Urinary bladder (tissue), 4 donors: ENCODE data around the gene APPL2. TPM values are rescaled to one million over a fixed set of nuclear protein-coding genes. Genes with fewer than 3 reads are reported as not detected.
"Not testable (repeated sequence)": the region's sequence is repeated elsewhere in the genome, so short reads cannot be mapped to it uniquely, and the experiment has no call there.

Experiments
- DNase-seq: peaks from one replicate; pipeline ENCODE4 v3.0.0-alpha.2; 2015; ENCODE audit errors: extremely low spot score
- H3K27ac ChIP-seq: one replicate; pipeline ENCODE4 v1.5.1; 2013; ENCODE audit warnings: low read depth, mild to moderate bottlenecking, moderate library complexity
- H3K36me3 ChIP-seq: one replicate; pipeline ENCODE4 v1.6.1; 2013; ENCODE audit warnings: mild to moderate bottlenecking, moderate library complexity; ENCODE audit not compliant: insufficient read depth
- H3K4me1 ChIP-seq: one replicate; pipeline ENCODE4 v1.6.1; 2013; ENCODE audit warnings: mild to moderate bottlenecking, moderate library complexity; ENCODE audit not compliant: insufficient read depth
- H3K4me3 ChIP-seq: one replicate; pipeline ENCODE4 v1.5.1; 2013; ENCODE audit warnings: low read depth, low read length
- WGBS: extraction: QIAGEN DNeasy Blood & Tissue Kit; methylation state at CpG from one replicate; pipeline ENCODE4 v1.1.7; 2013; 5-methylcytosine and 5-hydroxymethylcytosine counted together
- polyA plus RNA-seq: library from polyadenylated mRNA; stranded (reverse); fragments of 200-250 nt; gene quantifications from one replicate; pipeline ENCODE4 v1.2.3, GENCODE V29; 2013
- total RNA-seq: library from RNA; depleted of rRNA; stranded (reverse); fragments of >200 nt; gene quantifications from one replicate; pipeline ENCODE4 v1.2.3, GENCODE V29; 2014
- donor health status: healthy with polysubstance abuse.
- donor health status: healthy.

Gene APPL2
- total and polyA plus RNA-seq, 2 donors, result 14.6 to 51.0 TPM

DNA sequence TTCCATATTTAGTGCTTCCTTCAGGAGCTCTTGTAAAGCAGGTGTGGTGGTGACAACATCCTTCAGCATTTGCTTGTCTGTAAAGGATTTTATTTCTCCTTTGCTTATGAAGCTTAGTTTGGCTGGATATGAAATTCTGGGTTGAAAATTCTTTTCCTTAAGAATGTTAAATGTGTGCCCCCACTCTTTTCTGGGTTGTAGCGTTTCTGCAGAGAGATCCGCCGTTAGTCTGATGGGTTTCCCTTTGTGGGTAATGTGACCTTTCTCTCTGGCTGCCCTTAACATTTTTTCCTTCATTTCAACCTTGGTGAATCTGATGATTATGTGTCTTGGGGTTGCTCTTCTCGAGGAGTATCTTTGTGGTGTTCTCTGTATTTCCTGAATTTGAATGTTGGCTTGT, 52.6 kb downstream of the APPL2 start:
- DNase-seq, H3K4me1 ChIP-seq, H3K36me3 ChIP-seq, H3K27ac ChIP-seq, H3K4me3 ChIP-seq: not testable (repeated sequence)
- WGBS, result 85% methylated on average over 4 of the region's 4 CpGs

DNA sequence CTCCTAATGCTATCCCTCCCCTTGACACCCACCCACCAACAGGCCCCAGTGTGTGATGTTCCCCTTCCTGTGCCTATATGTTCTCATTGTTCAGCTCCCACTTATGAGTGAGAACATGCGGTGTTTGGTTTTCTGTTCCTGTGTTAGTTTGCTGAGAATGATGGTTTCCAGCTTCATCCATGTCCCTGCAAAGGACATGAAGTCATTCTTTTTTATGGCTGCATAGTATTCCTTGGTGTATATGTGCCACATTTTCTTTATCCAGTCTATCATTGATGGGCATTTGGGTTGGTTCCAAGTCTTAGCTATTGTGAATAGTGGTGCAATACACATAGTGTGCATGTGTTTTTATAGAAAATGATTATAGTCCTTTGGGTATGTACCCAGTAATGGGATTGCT, 56.9 kb downstream of the APPL2 start:
- not testable (repeated sequence) for H3K4me3 ChIP-seq, H3K27ac ChIP-seq, H3K4me1 ChIP-seq, DNase-seq
- H3K36me3 ChIP-seq, result peaks cover 10% of the 10 kb centered on the region
- WGBS, result 100% methylated on average over 1 of the region's 1 CpG

GRCh38 chr12:105177208-105177607, 58.8 kb downstream of the APPL2 start:
- H3K27ac ChIP-seq, result no peak overlapping the region
- H3K4me3 ChIP-seq, result no peak overlapping the region
- H3K36me3 ChIP-seq, result peaks cover 10% of the 10 kb centered on the region
- 91% methylated on average over 4 of the region's 4 CpGs for whole genome bisulfite sequencing
- no peaks in the 10 kb centered on the region for H3K4me1 ChIP-seq
- no peak for DNase-seq

GRCh38 chr12:105175397-105175990, 60.5 kb downstream of the APPL2 start:
- Histone ChIP-seq H3K36me3 (peaks cover 10% of the 10 kb centered on the region), H3K27ac (no peak overlapping the region), H3K4me1 (no peaks in the 10 kb centered on the region), H3K4me3 (no peak overlapping the region)
- DNase-seq, result no peak
- 55% methylated on average over 2 of the region's 2 CpGs for WGBS

DNA sequence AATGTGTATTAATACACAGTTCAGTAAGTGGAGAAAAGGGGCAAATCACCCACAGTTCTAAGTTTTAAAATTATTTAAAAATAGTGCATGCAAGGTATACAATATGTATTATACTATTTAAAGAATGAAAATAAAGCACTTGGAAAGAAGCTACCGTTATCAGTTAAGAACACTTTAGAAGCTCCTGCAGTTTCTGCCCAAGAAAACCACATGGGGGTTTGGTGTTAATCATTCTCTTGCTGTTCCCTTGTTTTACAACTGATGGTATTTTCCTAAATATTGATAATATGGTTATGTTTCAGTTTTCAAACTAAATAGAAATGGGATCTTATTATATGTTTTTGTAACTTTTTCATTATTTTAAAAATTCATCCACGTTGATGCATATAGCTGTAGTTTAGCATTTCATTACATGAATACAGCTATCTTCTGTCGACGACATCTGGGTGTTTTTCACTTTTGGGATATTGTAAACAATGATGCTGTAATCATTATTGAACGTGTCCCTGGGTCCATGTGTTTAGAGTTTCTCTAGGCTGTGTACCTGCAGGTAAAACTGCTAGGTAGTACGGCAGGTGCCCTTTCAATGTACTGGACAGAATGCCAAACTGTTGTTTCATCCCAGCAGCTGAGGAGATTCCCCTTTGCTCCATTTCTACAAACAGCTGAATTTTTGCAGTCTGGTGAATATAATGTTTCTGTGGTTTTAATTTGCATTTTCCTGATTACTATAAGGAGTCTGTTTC, 64.1 kb downstream of the APPL2 start:
- 70% methylated on average over 6 of the region's 6 CpGs for WGBS
- Histone ChIP-seq H3K4me3 (no peak overlapping the region), H3K36me3 (peaks cover 10% of the 10 kb centered on the region), H3K4me1 (no peaks in the 10 kb centered on the region), H3K27ac (no peak overlapping the region)
- DNase-seq, result no peak

GRCh38 chr12:105170139-105170538, 65.8 kb downstream of the APPL2 start:
- no peak overlapping the region for H3K4me3 ChIP-seq
- no peak for DNase-seq
- WGBS, result 79% methylated on average over 3 of the region's 3 CpGs
- peaks cover 3% of the 10 kb centered on the region for H3K36me3 ChIP-seq
- H3K27ac ChIP-seq, result no peak overlapping the region
- H3K4me1 ChIP-seq, result no peaks in the 10 kb centered on the region

DNA sequence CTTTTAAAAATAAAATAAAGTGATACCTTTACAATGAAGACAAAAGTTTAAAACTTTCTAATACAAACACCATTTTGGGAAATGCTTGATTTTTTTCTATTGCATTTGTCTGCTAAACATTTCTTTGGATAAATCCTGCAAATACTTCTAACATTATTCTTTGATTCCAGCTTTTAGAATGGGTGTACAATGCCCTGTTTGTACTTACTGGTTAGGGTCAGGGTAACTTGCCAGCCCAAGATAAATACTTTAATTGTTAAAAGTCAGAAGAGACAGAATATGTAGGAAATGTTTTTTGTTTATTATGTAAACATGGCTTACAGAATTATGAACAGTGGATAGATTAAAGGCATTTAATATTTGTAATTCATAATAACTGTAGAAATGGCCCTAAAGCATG, 68.0 kb downstream of the APPL2 start:
- Histone ChIP-seq H3K36me3 (peaks cover 2% of the 10 kb centered on the region), H3K4me1 (no peaks in the 10 kb centered on the region), H3K4me3 (no peak overlapping the region), H3K27ac (no peak overlapping the region)
- no peak for DNase-seq

- peaks cover 2% of the 10 kb centered on the region for H3K36me3 ChIP-seq
Measured at GRCh38 chr12:105167346-105167745, 68.6 kb downstream of the APPL2 start.

GRCh38 chr12:105166736-105167135, 69.2 kb downstream of the APPL2 start:
- no peak overlapping the region for H3K27ac ChIP-seq
- 74% methylated on average over 1 of the region's 1 CpG for WGBS
- no peaks in the 10 kb centered on the region for H3K4me1 ChIP-seq
- H3K4me3 ChIP-seq, result no peak overlapping the region
- peaks cover 2% of the 10 kb centered on the region for H3K36me3 ChIP-seq
- DNase-seq, result no peak

More at GRCh38 chr12:105167346-105167745, 68.6 kb downstream of the APPL2 start:
- Histone ChIP-seq H3K4me1 (no peaks in the 10 kb centered on the region), H3K27ac (no peak overlapping the region), H3K4me3 (no peak overlapping the region)
- DNase-seq, result no peak

DNA sequence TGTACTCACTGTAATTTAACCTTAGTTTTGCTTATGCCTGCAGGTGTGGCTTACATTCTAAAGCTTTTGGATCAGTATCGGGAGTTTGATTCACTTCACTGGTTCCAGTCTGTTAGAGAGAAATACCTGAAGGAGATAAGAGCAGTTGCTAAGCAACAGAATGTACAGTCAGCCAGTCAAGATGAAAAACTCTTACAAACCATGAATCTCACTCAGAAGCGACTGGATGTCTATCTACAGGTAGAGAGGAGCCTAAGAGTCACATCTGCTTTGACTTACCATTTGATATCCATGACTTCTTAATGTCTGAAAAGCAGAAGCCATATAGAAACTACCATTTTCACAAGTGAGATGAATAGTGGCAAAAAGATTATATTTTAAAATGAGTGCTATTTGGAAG, 71.9 kb downstream of the APPL2 start:
- Histone ChIP-seq H3K36me3 (peaks cover 4% of the 10 kb centered on the region), H3K4me3 (no peak overlapping the region), H3K27ac (no peak overlapping the region), H3K4me1 (no peaks in the 10 kb centered on the region)
- no peak for DNase-seq
- 60% methylated on average over 2 of the region's 2 CpGs for WGBS

DNA sequence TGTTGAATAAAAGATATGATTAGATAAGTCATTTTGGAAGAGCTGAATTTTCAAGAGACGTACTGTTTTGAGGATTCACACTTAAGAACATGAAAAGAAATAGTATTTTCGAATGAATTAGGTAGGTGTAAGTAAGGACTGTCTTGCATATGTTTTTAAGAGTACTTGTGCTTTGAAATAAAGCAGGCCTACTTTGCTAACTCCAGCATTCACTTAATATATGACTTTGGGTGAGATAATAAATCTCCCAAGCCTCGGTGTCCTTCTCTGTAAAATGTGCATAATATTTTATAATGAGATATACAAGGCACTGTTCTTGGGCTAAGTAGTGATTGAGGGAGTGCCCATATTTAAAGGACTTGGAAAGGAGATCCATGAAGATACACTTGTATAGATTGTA, 73.8 kb downstream of the APPL2 start:
- no peak for DNase-seq
- no peak overlapping the region for H3K27ac ChIP-seq
- no peak overlapping the region for H3K4me3 ChIP-seq
- 64% methylated on average over 3 of the region's 3 CpGs for WGBS
- H3K36me3 ChIP-seq, result peaks cover 4% of the 10 kb centered on the region
- no peaks in the 10 kb centered on the region for H3K4me1 ChIP-seq

GRCh38 chr12:105158876-105159275, 77.1 kb downstream of the APPL2 start:
- Histone ChIP-seq H3K36me3 (peaks cover 4% of the 10 kb centered on the region), H3K4me1 (no peaks in the 10 kb centered on the region), H3K27ac (no peak overlapping the region), H3K4me3 (no peak overlapping the region)
- 96% methylated on average over 2 of the region's 2 CpGs for whole genome bisulfite sequencing
- no peak for DNase-seq

- WGBS, result 93% methylated on average over 3 of the region's 3 CpGs
- Histone ChIP-seq H3K4me1 (no peaks in the 10 kb centered on the region), H3K4me3 (no peak overlapping the region), H3K27ac (no peak overlapping the region), H3K36me3 (peaks cover 4% of the 10 kb centered on the region)
- DNase-seq, result no peak
Measured at GRCh38 chr12:105157606-105158005, 78.4 kb downstream of the APPL2 start.

- WGBS, result 98% methylated on average over 2 of the region's 2 CpGs
- H3K36me3 ChIP-seq, result peaks cover 4% of the 10 kb centered on the region
- H3K4me3 ChIP-seq, result no peak overlapping the region
- H3K4me1 ChIP-seq, result no peaks in the 10 kb centered on the region
- no peak overlapping the region for H3K27ac ChIP-seq
- no peak for DNase-seq
Measured at GRCh38 chr12:105156260-105156659, 79.7 kb downstream of the APPL2 start.
